PC-9 (cell line): Measurements from ENCODE around the gene SGO1. TPM values are rescaled to one million over a fixed set of nuclear protein-coding genes. Genes with fewer than 3 reads are reported as not detected.

Source experiments
- BruUV-seq: library from RNA; stranded (reverse); fragments of 400-500 nt; replicated peaks from 2 replicates; lab custom pipeline; 2021; lab: Mats Ljungman, UMichigan
- CTCF ChIA-PET: fragments of 300-600 bp; sonication (Branson Sonifier 250); formaldehyde crosslinking; loops from one replicate; lab custom pipeline; 2022; ENCODE audit warnings: antibody characterized with exemption; lab: Charles Lee
- POLR2A ChIA-PET: fragments of 300-600 bp; sonication (Branson Sonifier 250); formaldehyde crosslinking; loops from one replicate; lab custom pipeline; 2022; ENCODE audit warnings: antibody characterized with exemption; ENCODE audit not compliant: unreplicated experiment; lab: Charles Lee
- DNase-seq, 2 experiments: peaks; one replicate each; pipeline versions ENCODE4 v3.0.0 to v3.0.0-alpha.2; 2015 to 2022; ENCODE audit warnings: mixed read lengths in 1 of 2
- H2AFZ ChIP-seq: fragments of 200-600 bp; sonication (generic); 2 replicates; pipeline ENCODE4 v1.8.1; 2017; ENCODE audit warnings: antibody characterized with exemption
- H3F3A ChIP-seq: fragments of 200-600 bp; sonication (generic); 2 replicates; pipeline ENCODE4 v1.8.1; 2017; ENCODE audit warnings: antibody characterized with exemption, mild to moderate bottlenecking, low read depth; ENCODE audit not compliant: insufficient read depth
- H3K27ac ChIP-seq: fragments of 200-600 bp; sonication (generic); 2 replicates; pipeline ENCODE4 v1.6.1; 2016; ENCODE audit warnings: mixed run types
- H3K27me3 ChIP-seq: fragments of 200-600 bp; sonication (generic); 2 replicates; pipeline ENCODE4 v1.6.1; 2016; ENCODE audit warnings: low read depth, mixed run types; ENCODE audit not compliant: insufficient read depth
- H3K36me3 ChIP-seq: fragments of 200-600 bp; sonication (generic); 2 replicates; pipeline ENCODE4 v1.6.1; 2016; ENCODE audit warnings: low read depth, mixed run types
- H3K4me1 ChIP-seq: fragments of 200-600 bp; sonication (generic); replicated peaks from 2 replicates; pipeline ENCODE4 v1.6.1; 2016; ENCODE audit warnings: mixed run types; ENCODE audit not compliant: insufficient read depth
- H3K4me2 ChIP-seq: fragments of 200-600 bp; sonication (generic); 2 replicates; pipeline ENCODE4 v1.6.1; 2017; ENCODE audit warnings: mixed run types
- H3K4me3 ChIP-seq: fragments of 200-600 bp; sonication (generic); 2 replicates; pipeline ENCODE4 v1.6.1; 2016; ENCODE audit warnings: mixed run types
- H3K79me2 ChIP-seq: fragments of 200-600 bp; sonication (generic); 2 replicates; pipeline ENCODE4 v1.6.1; 2017; ENCODE audit warnings: low read depth, mixed run types
- H3K9me2 ChIP-seq: fragments of 200-600 bp; sonication (generic); 2 replicates; pipeline ENCODE4 v1.8.1; 2017; ENCODE audit warnings: mild to moderate bottlenecking; ENCODE audit not compliant: insufficient read depth
- H3K9me3 ChIP-seq: fragments of 200-600 bp; sonication (generic); 2 replicates; pipeline ENCODE4 v1.8.1; 2016; ENCODE audit warnings: low read depth; ENCODE audit not compliant: insufficient read depth
- H4K20me1 ChIP-seq: fragments of 200-600 bp; sonication (generic); 2 replicates; pipeline ENCODE4 v1.8.1; 2017; ENCODE audit not compliant: insufficient read depth
- CTCF ChIP-seq: fragments of 200-600 bp; sonication (generic); conservative IDR thresholded peaks from 2 replicates; pipeline ENCODE4 v1.6.1; 2017; ENCODE audit warnings: mixed run types, antibody characterized with exemption, mild to moderate bottlenecking, moderate library complexity
- EZH2 ChIP-seq: fragments of 200-600 bp; sonication (generic); IDR thresholded peaks from 2 replicates; pipeline ENCODE4 v1.8.0; 2017; ENCODE audit warnings: antibody characterized with exemption, low read depth
- intact Hi-C: fragments of 100-400 bp; cut with micrococcal nuclease; formaldehyde crosslinking; loops from one replicate; pipeline ENCODE4 v1.10.0; 2022; ENCODE audit not compliant: unreplicated experiment
- total RNA-seq: library from RNA; stranded (reverse); gene quantifications from 2 replicates; pipeline ENCODE4 v1.2.3, GENCODE V29; 2021

The SGO1 gene
- total RNA-seq, 1 experiment from 2014 or later: 26.3 TPM

GRCh38 chr3:20137647-20138046 lies 48.4 kb downstream of the SGO1 start:
- no peak overlapping the region for H3K4me2 ChIP-seq
- ChIA-PET POLR2A (no interaction called here), CTCF (interaction anchor here (0.7 kb wide), 1 partner anchor 1072 kb away, joined by 5 read pairs; no protein-coding TSS in a partner anchor)
- H3K4me3 ChIP-seq: no peak overlapping the region
- H4K20me1 ChIP-seq: no peaks in the 10 kb centered on the region
- H3K9me3 ChIP-seq: no peaks in the 10 kb centered on the region
- intact Hi-C loops: no loop called here
- BruUV-seq: no TSS peak
- DNase-seq: no peak
- no peaks in the 10 kb centered on the region for H3K36me3 ChIP-seq
- H2AFZ ChIP-seq: no peak overlapping the region
- H3K79me2 ChIP-seq: no peaks in the 10 kb centered on the region
- no peaks in the 10 kb centered on the region for H3K4me1 ChIP-seq
- no peaks in the 10 kb centered on the region for H3K9me2 ChIP-seq
- no peak for TF ChIP-seq EZH2
- no peak for TF ChIP-seq CTCF
- H3K27me3 ChIP-seq: no peaks in the 10 kb centered on the region
- no peaks in the 10 kb centered on the region for H3F3A ChIP-seq
- H3K27ac ChIP-seq: no peak overlapping the region

- no peak overlapping the region for H3K4me2 ChIP-seq
- H3K9me3 ChIP-seq: no peaks in the 10 kb centered on the region
- no peak for TF ChIP-seq CTCF
- no peak for TF ChIP-seq EZH2
- intact Hi-C loops: no loop called here
- no peak for DNase-seq
- no peaks in the 10 kb centered on the region for H3K27me3 ChIP-seq
- BruUV-seq: no TSS peak
- H2AFZ ChIP-seq: no peak overlapping the region
- H3K27ac ChIP-seq: no peak overlapping the region
- no peaks in the 10 kb centered on the region for H3K4me1 ChIP-seq
- ChIA-PET CTCF (no interaction called here), POLR2A (no interaction called here)
- no peaks in the 10 kb centered on the region for H3K9me2 ChIP-seq
- no peaks in the 10 kb centered on the region for H3F3A ChIP-seq
- H3K79me2 ChIP-seq: no peaks in the 10 kb centered on the region
- H4K20me1 ChIP-seq: no peaks in the 10 kb centered on the region
- no peaks in the 10 kb centered on the region for H3K36me3 ChIP-seq
- H3K4me3 ChIP-seq: no peak overlapping the region
Observed at GRCh38 chr3:20136231-20136630, 49.8 kb downstream of the SGO1 start.

GRCh38 chr3:20130106-20130505 lies 55.9 kb downstream of the SGO1 start:
- DNase-seq: no peak
- Histone ChIP-seq H3K9me3 (no peaks in the 10 kb centered on the region), H3K79me2 (no peaks in the 10 kb centered on the region), H3K4me2 (no peak overlapping the region), H3F3A (no peaks in the 10 kb centered on the region), H3K4me3 (no peak overlapping the region), H3K27ac (no peak overlapping the region), H3K36me3 (no peaks in the 10 kb centered on the region), H2AFZ (no peak overlapping the region), H3K4me1 (no peaks in the 10 kb centered on the region), H4K20me1 (no peaks in the 10 kb centered on the region), H3K9me2 (no peaks in the 10 kb centered on the region), H3K27me3 (no peaks in the 10 kb centered on the region)
- intact Hi-C loops: no loop called here
- POLR2A ChIA-PET: no interaction called here
- CTCF ChIA-PET: no interaction called here
- no TSS peak for BruUV-seq
- TF ChIP-seq CTCF: no peak
- TF ChIP-seq EZH2: no peak
